ENCODE measurements around the gene VPS35L.

The VPS35L gene

DNA sequence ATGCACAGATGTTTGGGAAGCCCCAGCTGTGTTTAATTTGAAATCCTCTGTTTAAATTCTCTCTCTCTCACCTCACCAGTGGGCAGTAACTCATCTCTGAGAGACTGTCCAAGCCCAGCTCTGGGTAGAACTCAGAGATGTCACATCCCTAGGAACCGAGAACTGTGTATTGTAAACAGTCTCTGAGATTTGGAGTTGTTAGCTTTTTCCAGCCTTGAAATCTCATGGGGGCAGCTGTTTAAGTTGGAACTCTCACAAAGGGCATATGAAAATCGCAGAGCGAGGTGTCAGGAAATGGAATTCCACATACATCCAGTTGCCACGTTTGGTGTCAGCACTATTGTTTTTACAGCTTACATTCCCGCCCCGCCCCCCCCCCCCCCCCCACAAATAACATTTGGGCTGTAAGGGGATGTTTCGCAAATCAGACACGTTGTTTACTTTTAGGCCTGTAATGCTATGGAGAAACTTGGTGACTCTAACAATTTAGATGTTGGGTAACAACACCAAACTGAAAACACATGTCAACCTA lies 34.3 kb downstream of the VPS35L start:
- TF ChIP-seq CTCF (IDR thresholded peaks at IDR 0.05; ENCODE audit: low read depth, low read length, poor library complexity, severe bottlenecking) (no peak), EZH2phosphoT487 (IDR thresholded peaks at IDR 0.05; ENCODE audit: borderline replicate concordance, low read length) (no peak)
- Histone ChIP-seq H3K4me2 (ENCODE audit: low read length) (no peak overlapping the region), H3K27ac (ENCODE audit: low read depth, low read length) (no peak overlapping the region)

DNA sequence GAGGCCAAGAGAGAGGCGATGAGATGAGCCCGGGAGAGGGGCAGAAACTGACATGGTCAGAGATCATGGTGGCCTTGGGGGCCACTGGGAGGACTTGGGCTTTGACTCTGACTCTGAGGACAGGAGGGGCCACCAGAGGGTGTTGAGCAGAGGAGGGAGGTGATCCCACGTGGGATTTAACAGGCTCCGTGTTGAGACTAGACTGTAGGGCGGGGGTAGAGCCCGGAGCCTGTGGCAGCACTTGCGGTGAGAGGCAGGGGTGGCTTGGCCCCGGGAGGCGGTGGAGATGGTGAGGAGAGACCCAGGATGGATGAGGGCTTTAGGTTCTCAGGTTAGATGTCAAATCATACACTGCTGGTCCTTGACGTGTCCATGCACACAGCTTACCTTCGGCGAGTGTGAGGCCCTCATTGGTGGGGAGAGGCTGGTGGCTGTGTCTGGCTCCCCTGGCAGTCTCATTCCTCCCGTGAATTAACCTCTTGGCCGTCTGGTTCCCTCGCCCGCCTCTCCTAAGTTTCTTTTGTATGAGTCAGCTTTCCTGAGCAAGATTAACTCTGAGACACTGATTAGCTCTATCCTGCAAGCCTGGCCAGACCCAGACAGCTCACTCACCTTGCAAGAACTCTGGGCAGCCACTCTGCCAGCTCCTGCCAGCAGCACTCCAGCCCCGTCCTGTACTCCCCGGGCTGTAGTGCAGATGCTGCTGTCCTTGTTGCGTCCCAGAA lies 39.7 kb downstream of the VPS35L start:
- peaks cover 4% of the 10 kb centered on the region; the same call in 1 of the 2 replicates for H3K36me3 ChIP-seq (ENCODE audit: control insufficient read depth, low read length)
- H3K4me3 ChIP-seq (ENCODE audit: low read length): no peak overlapping the region
- no peak overlapping the region for H3K4me2 ChIP-seq (ENCODE audit: low read length)
- H3K4me1 ChIP-seq (ENCODE audit: control insufficient read depth, low read length): no peaks in the 10 kb centered on the region
- H3K79me2 ChIP-seq (ENCODE audit: control insufficient read depth, low read length): no peaks in the 10 kb centered on the region
- no peaks in the 10 kb centered on the region for H3K9me3 ChIP-seq (ENCODE audit: control insufficient read depth, insufficient read depth, low read length)
- H3K27ac ChIP-seq (ENCODE audit: low read depth, low read length): no peak overlapping the region
- H3K9me2 ChIP-seq (replicated peaks; ENCODE audit: control insufficient read depth, low read length): no peaks in the 10 kb centered on the region
- no peaks in the 10 kb centered on the region for H3K27me3 ChIP-seq (ENCODE audit: control insufficient read depth, low read length)
- H4K20me1 ChIP-seq (ENCODE audit: control insufficient read depth, insufficient read depth, low read depth, low read length): no peaks in the 10 kb centered on the region
- H3F3A ChIP-seq (ENCODE audit: control insufficient read depth, insufficient read depth): no peaks in the 10 kb centered on the region
- TF ChIP-seq CTCF (IDR thresholded peaks at IDR 0.05; ENCODE audit: low read depth, low read length, poor library complexity, severe bottlenecking) (no peak), EZH2phosphoT487 (IDR thresholded peaks at IDR 0.05; ENCODE audit: borderline replicate concordance, low read length) (no peak)

More for the DNA sequence above, 34.3 kb downstream of the VPS35L start:
- H3K79me2 ChIP-seq (ENCODE audit: control insufficient read depth, low read length): no peaks in the 10 kb centered on the region
- no peaks in the 10 kb centered on the region for H3K9me3 ChIP-seq (ENCODE audit: control insufficient read depth, insufficient read depth, low read length)
- no peaks in the 10 kb centered on the region for H4K20me1 ChIP-seq (ENCODE audit: control insufficient read depth, insufficient read depth, low read depth, low read length)
- no peaks in the 10 kb centered on the region for H3K9me2 ChIP-seq (replicated peaks; ENCODE audit: control insufficient read depth, low read length)
- peaks cover 4% of the 10 kb centered on the region; the same call in 1 of the 2 replicates for H3K36me3 ChIP-seq (ENCODE audit: control insufficient read depth, low read length)
- H3K4me1 ChIP-seq (ENCODE audit: control insufficient read depth, low read length): no peaks in the 10 kb centered on the region
- H3K4me3 ChIP-seq (ENCODE audit: low read length): no peak overlapping the region
- no peaks in the 10 kb centered on the region for H3F3A ChIP-seq (ENCODE audit: control insufficient read depth, insufficient read depth)
- no peaks in the 10 kb centered on the region for H3K27me3 ChIP-seq (ENCODE audit: control insufficient read depth, low read length)

DNA sequence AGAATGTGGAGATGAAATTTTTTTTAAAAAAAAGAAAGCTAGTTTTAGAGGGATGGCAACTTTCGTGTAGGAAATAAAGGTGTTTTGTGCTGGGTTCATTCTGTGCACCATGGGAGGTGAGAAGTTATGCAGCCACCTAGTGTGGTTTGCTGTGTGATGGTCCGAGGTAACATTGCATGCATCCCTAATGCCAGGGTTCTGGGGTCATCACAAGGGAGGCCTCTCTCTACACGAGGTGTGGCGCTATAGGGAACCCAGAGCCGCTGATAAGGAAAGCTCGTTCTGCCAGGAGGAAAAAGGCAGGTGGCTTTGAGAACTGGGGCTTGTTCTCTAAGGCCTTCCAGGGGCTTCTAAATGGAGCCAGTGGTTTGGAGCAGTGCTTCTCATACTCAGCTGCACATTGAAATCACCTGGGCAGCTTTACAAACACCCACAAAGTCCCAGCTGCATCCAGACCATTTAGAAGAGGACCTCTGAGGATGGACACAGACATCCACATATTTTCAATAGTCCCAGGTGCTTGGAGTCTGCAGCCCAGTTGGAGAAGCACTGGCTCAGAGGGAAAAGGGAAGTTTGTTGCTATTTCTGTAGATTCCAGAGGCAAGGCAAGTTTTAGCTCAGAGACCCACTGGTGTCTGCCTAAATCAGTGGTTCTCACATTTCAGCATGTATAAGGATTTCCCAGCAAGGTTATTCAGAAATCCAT lies 43.5 kb downstream of the VPS35L start:
- Histone ChIP-seq H3K9me2 (replicated peaks; ENCODE audit: control insufficient read depth, low read length) (no peaks in the 10 kb centered on the region), H3K27ac (ENCODE audit: low read depth, low read length) (no peak overlapping the region), H3K4me1 (ENCODE audit: control insufficient read depth, low read length) (no peaks in the 10 kb centered on the region), H3F3A (ENCODE audit: control insufficient read depth, insufficient read depth) (no peaks in the 10 kb centered on the region), H3K79me2 (ENCODE audit: control insufficient read depth, low read length) (no peaks in the 10 kb centered on the region), H3K4me2 (ENCODE audit: low read length) (no peak overlapping the region), H3K4me3 (ENCODE audit: low read length) (no peak overlapping the region), H3K27me3 (ENCODE audit: control insufficient read depth, low read length) (no peaks in the 10 kb centered on the region), H3K9me3 (ENCODE audit: control insufficient read depth, insufficient read depth, low read length) (no peaks in the 10 kb centered on the region), H4K20me1 (ENCODE audit: control insufficient read depth, insufficient read depth, low read depth, low read length) (no peaks in the 10 kb centered on the region), H3K36me3 (ENCODE audit: control insufficient read depth, low read length) (0 out of 2 replicates have a peak, but pooled peaks cover 5% of the 10 kb centered on the region)
- no peak for TF ChIP-seq EZH2phosphoT487 (IDR thresholded peaks at IDR 0.05; ENCODE audit: borderline replicate concordance, low read length)
- no peak for TF ChIP-seq CTCF (IDR thresholded peaks at IDR 0.05; ENCODE audit: low read depth, low read length, poor library complexity, severe bottlenecking)

Measured in DOHH2 (cell line).